Colonic mucosa (tissue), 4 donors: ENCODE results near the gene IL34. TPM values are rescaled to one million over a fixed set of nuclear protein-coding genes. Genes with fewer than 3 reads are reported as not detected.

Experiments used
- DNase-seq: peaks from one replicate; pipeline ENCODE4 v3.0.0-alpha.2; 2020
- H3K27ac ChIP-seq: fragments of 200-600 bp; one replicate; pipeline ENCODE4 v1.8.0; 2021
- H3K27me3 ChIP-seq: fragments of 200-600 bp; one replicate; pipeline ENCODE4 v1.8.0; 2021
- H3K36me3 ChIP-seq: fragments of 200-600 bp; one replicate; pipeline ENCODE4 v1.8.0; 2021
- H3K4me1 ChIP-seq: fragments of 200-600 bp; one replicate; pipeline ENCODE4 v1.8.0; 2021; ENCODE audit warnings: mild to moderate bottlenecking
- H3K4me3 ChIP-seq: fragments of 200-600 bp; one replicate; pipeline ENCODE4 v1.8.0; 2021
- H3K9ac ChIP-seq, 2 donors: one replicate each; pipeline ENCODE4 v1.7.0; 2013; ENCODE audit warnings: control low read depth in 2 of 2, low read depth in 2 of 2, low read length in 2 of 2
- H3K9me3 ChIP-seq: fragments of 200-600 bp; one replicate; pipeline ENCODE4 v1.8.0; 2021
- CTCF ChIP-seq: fragments of 200-600 bp; IDR thresholded peaks from one replicate; pipeline ENCODE4 v1.8.0; 2022; ENCODE audit warnings: antibody characterized with exemption, mild to moderate bottlenecking
- intact Hi-C: fragments of 100-400 bp; cut with DNase I; formaldehyde crosslinking; loops from one replicate; pipeline ENCODE4 v1.14.1; 2022
- total RNA-seq, 2 donors: library from RNA; stranded (reverse); fragmentation: NEBNext Ultra II Directional in 1 of 2; extraction: Animal tissue kit (Norgen Biotek cat#: 25700) in 1 of 2; gene quantifications; one replicate each; pipeline ENCODE4 v1.2.1, GENCODE V29; 2021
- donor health status: healthy.
- donor health status: DM: no; HTN: no; CAD: no.
- donor health status: DM: no; HTN: no; CAD: no.

Gene IL34
- total RNA-seq, 2 donors from 2014 or later = 1.1 to 2.8 TPM

GRCh38 chr16:70692130-70692872 is 45.9 kb downstream of the IL34 start:
- Histone ChIP-seq H3K9ac (peak overlapping the region; percentile 25 to 40), H3K27me3 (no peaks in the 10 kb centered on the region), H3K4me1 (peaks cover 31% of the 10 kb centered on the region), H3K36me3 (no peaks in the 10 kb centered on the region), H3K4me3 (no peak overlapping the region), H3K9me3 (no peaks in the 10 kb centered on the region), H3K27ac (peak overlapping the region; percentile 74)
- no peak for DNase-seq
- TF ChIP-seq CTCF = no peak
- intact Hi-C loops = no loop called here

- no peak overlapping the region for H3K4me3 ChIP-seq
- peak overlapping the region in 1 of 2 donors; percentile 19 for H3K9ac ChIP-seq
- DNase-seq = no peak
- peaks cover 31% of the 10 kb centered on the region for H3K4me1 ChIP-seq
- H3K27ac ChIP-seq = peak overlapping the region; percentile 74
- H3K27me3 ChIP-seq = no peaks in the 10 kb centered on the region
- TF ChIP-seq CTCF = no peak
- H3K9me3 ChIP-seq = no peaks in the 10 kb centered on the region
- H3K36me3 ChIP-seq = no peaks in the 10 kb centered on the region
- intact Hi-C loops = no loop called here
Observed at GRCh38 chr16:70692873-70693671, 46.7 kb downstream of the IL34 start.

GRCh38 chr16:70694088-70694867 is 47.9 kb downstream of the IL34 start:
- intact Hi-C loops = no loop called here
- peaks cover 31% of the 10 kb centered on the region for H3K4me1 ChIP-seq
- no peaks in the 10 kb centered on the region for H3K27me3 ChIP-seq
- no peak for DNase-seq
- peak overlapping the region in 1 of 2 donors; percentile 47 for H3K9ac ChIP-seq
- TF ChIP-seq CTCF = no peak
- H3K9me3 ChIP-seq = no peaks in the 10 kb centered on the region
- H3K27ac ChIP-seq = peak overlapping the region; percentile 74
- no peak overlapping the region for H3K4me3 ChIP-seq
- H3K36me3 ChIP-seq = no peaks in the 10 kb centered on the region

DNA sequence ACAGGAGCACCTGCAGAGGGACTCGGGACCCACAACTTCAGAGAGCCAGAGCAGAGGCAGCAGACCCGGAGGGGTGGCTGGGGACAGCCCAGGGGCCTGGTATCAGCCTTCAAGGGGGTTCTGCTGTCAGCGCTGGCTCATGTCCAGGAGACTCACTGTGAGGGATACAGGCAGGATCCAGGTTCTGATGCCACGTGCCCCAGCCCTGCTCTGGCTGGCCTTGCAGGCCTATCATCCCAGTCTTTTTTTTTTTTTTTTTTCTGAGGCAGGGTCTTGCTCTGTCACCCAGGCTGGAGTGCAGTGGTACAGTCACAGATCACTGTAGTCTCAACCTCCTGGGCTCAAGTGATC is 48.5 kb downstream of the IL34 start:
- peaks cover 31% of the 10 kb centered on the region for H3K4me1 ChIP-seq
- no peaks in the 10 kb centered on the region for H3K9me3 ChIP-seq
- peak overlapping the region; percentile 74 for H3K27ac ChIP-seq
- no peak overlapping the region for H3K9ac ChIP-seq
- H3K36me3 ChIP-seq = no peaks in the 10 kb centered on the region
- H3K27me3 ChIP-seq = no peaks in the 10 kb centered on the region
- H3K4me3 ChIP-seq = no peak overlapping the region
- intact Hi-C loops = no loop called here
- DNase-seq = no peak
- TF ChIP-seq CTCF = no peak

GRCh38 chr16:70695331-70696070 is 49.1 kb downstream of the IL34 start:
- H3K4me3 ChIP-seq = no peak overlapping the region
- peaks cover 28% of the 10 kb centered on the region for H3K4me1 ChIP-seq
- no peak for TF ChIP-seq CTCF
- H3K9me3 ChIP-seq = no peaks in the 10 kb centered on the region
- intact Hi-C loops = no loop called here
- DNase-seq = peak; percentile 54
- no peaks in the 10 kb centered on the region for H3K36me3 ChIP-seq
- H3K27me3 ChIP-seq = no peaks in the 10 kb centered on the region
- peak overlapping the region in 1 of 2 donors; percentile 3 for H3K9ac ChIP-seq
- H3K27ac ChIP-seq = peak overlapping the region; percentile 52
